CD4-positive, CD25-positive, alpha-beta regulatory T cell (primary cell): ENCODE measurements around the gene PCDHGA1. TPM values are rescaled to one million over a fixed set of nuclear protein-coding genes. Genes with fewer than 3 reads are reported as not detected.
A peak's percentile ranks its signal among the peaks of the same experiment; 100 is the strongest.

ENCODE experiments used
- ATAC-seq, 2 donors: fragments of 150-1000 bp; cut with Tn5 transposase; one replicate each; pipeline ENCODE4 v1.10.0; 2021; ENCODE audit warnings: low read depth in 2 of 2, moderate number of reproducible peaks in 2 of 2, moderate library complexity in 1 of 2
- DNase-seq, 3 donors: peaks; one replicate each; pipeline versions ENCODE4 v3.0.0 to v3.0.0-alpha.2; 2012 to 2022; ENCODE audit warnings: mixed read lengths in 1 of 3
- H3K27ac ChIP-seq: one replicate; pipeline ENCODE4 v1.7.0; 2013; ENCODE audit warnings: mild to moderate bottlenecking, low read length; ENCODE audit not compliant: insufficient read depth, poor library complexity, severe bottlenecking
- H3K27me3 ChIP-seq: one replicate; pipeline ENCODE4 v1.7.0; 2013; ENCODE audit warnings: low read length; ENCODE audit not compliant: control insufficient read depth, insufficient read depth
- H3K36me3 ChIP-seq: one replicate; pipeline ENCODE4 v1.7.0; 2013; ENCODE audit warnings: mild to moderate bottlenecking, low read length, moderate library complexity; ENCODE audit not compliant: control insufficient read depth, insufficient read depth
- H3K4me1 ChIP-seq: 2 replicates; pipeline ENCODE4 v1.7.0; 2013; ENCODE audit warnings: mild to moderate bottlenecking, low read length; ENCODE audit not compliant: insufficient read depth, control insufficient read depth, poor library complexity, severe bottlenecking
- H3K4me3 ChIP-seq: one replicate; pipeline ENCODE4 v1.7.0; 2013; ENCODE audit warnings: low read depth, mild to moderate bottlenecking, low read length, moderate library complexity
- H3K9me3 ChIP-seq, 2 experiments: 1 replicate in 1 of 2; 2 replicates in 1 of 2; pipeline ENCODE4 v1.7.0; 2013; ENCODE audit warnings: low read length in 2 of 2, mild to moderate bottlenecking in 1 of 2, moderate library complexity in 1 of 2; ENCODE audit not compliant: control insufficient read depth in 2 of 2
- H3K27ac Mint-ChIP-seq, 3 donors: one replicate each; pipeline ENCODE4 v1.8.0; 2020 to 2022; ENCODE audit warnings: mild to moderate bottlenecking in 3 of 3, mixed read lengths in 3 of 3, moderate library complexity in 2 of 3
- H3K27me3 Mint-ChIP-seq: one replicate; pipeline ENCODE4 v1.8.0; 2022; ENCODE audit warnings: mild to moderate bottlenecking, mixed read lengths
- H3K36me3 Mint-ChIP-seq: one replicate; pipeline ENCODE4 v1.8.0; 2020; ENCODE audit warnings: mixed read lengths
- H3K4me1 Mint-ChIP-seq, 4 donors: one replicate each; pipeline ENCODE4 v1.8.0; 2020 to 2022; ENCODE audit warnings: mixed read lengths in 4 of 4, mild to moderate bottlenecking in 1 of 4
- H3K4me3 Mint-ChIP-seq, 4 donors: one replicate each; pipeline ENCODE4 v1.8.0; 2020 to 2022; ENCODE audit warnings: mild to moderate bottlenecking in 4 of 4, mixed read lengths in 4 of 4, moderate library complexity in 3 of 4
- H3K9me3 Mint-ChIP-seq, 7 donors: one replicate each; pipeline ENCODE4 v1.8.0; 2020 to 2022; ENCODE audit warnings: mixed read lengths in 7 of 7, mild to moderate bottlenecking in 3 of 7, moderate library complexity in 2 of 7
- polyA plus RNA-seq, 4 donors: library from polyadenylated mRNA; unstranded; fragments of 300-500 nt; fragmentation: Illumina TruSeq; gene quantifications; one replicate each; pipeline ENCODE4 v1.2.3, GENCODE V29; 2021
- total RNA-seq: library from RNA; stranded (reverse); gene quantifications from one replicate; pipeline ENCODE4 v1.2.3, GENCODE V29; 2022

Gene PCDHGA1
- total and polyA plus RNA-seq, 5 donors from 2014 or later = 0.06 to 0.10 TPM; not detected in 3

GRCh38 chr5:141524604-141525597, 194.6 kb downstream of the PCDHGA1 start:
- peak overlapping the region; percentile 28 for H3K27ac ChIP-seq
- Mint-ChIP-seq H3K27ac (peak overlapping the region in 2 of 3 donors; percentile 27 to 93), H3K4me1 (peaks cover 6 to 28% (median 16%) of the 10 kb centered on the region in 4 donors), H3K9me3 (no peaks in the 10 kb centered on the region), H3K27me3 (no peaks in the 10 kb centered on the region), H3K4me3 (peak overlapping the region in 1 of 4 donors; percentile 30), H3K36me3 (peaks cover 78% of the 10 kb centered on the region)
- peaks cover 98% of the 10 kb centered on the region for H3K36me3 ChIP-seq
- no peaks in the 10 kb centered on the region for H3K9me3 ChIP-seq
- no peak overlapping the region for H3K4me3 ChIP-seq
- no peaks in the 10 kb centered on the region for H3K27me3 ChIP-seq
- DNase-seq (peak; percentile 36 to 49 (median 44)), ATAC-seq (peak; percentile 67 to 71)
- no peaks in the 10 kb centered on the region for H3K4me1 ChIP-seq

- H3K36me3 Mint-ChIP-seq = peaks cover 71% of the 10 kb centered on the region
- Histone ChIP-seq H3K36me3 (peaks cover 97% of the 10 kb centered on the region), H3K9me3 (no peaks in the 10 kb centered on the region), H3K4me3 (no peak overlapping the region), H3K27ac (no peak overlapping the region), H3K27me3 (no peaks in the 10 kb centered on the region), H3K4me1 (no peaks in the 10 kb centered on the region)
- no peaks in the 10 kb centered on the region for H3K27me3 Mint-ChIP-seq
- peaks cover 6 to 28% (median 15%) of the 10 kb centered on the region in 4 donors for H3K4me1 Mint-ChIP-seq
- DNase-seq = no peak
- H3K27ac Mint-ChIP-seq = peak overlapping the region; percentile 27 to 93 (median 55)
- no peak overlapping the region for H3K4me3 Mint-ChIP-seq
- no peak for ATAC-seq
- H3K9me3 Mint-ChIP-seq = no peaks in the 10 kb centered on the region
These were observed 195.3 kb downstream of the PCDHGA1 start for GRCh38 chr5:141525653-141526052.

GRCh38 chr5:141527426-141527825, 197.1 kb downstream of the PCDHGA1 start:
- H3K36me3 ChIP-seq = peaks cover 95% of the 10 kb centered on the region
- H3K4me1 ChIP-seq = no peaks in the 10 kb centered on the region
- H3K4me3 ChIP-seq = no peak overlapping the region
- no peaks in the 10 kb centered on the region for H3K27me3 Mint-ChIP-seq
- no peak overlapping the region for H3K27ac ChIP-seq
- no peaks in the 10 kb centered on the region for H3K9me3 Mint-ChIP-seq
- H3K27ac Mint-ChIP-seq = peak overlapping the region in 1 of 3 donors; percentile 5
- no peaks in the 10 kb centered on the region for H3K27me3 ChIP-seq
- peaks cover 55% of the 10 kb centered on the region for H3K36me3 Mint-ChIP-seq
- H3K9me3 ChIP-seq = no peaks in the 10 kb centered on the region
- ATAC-seq (no peak), DNase-seq (no peak)
- H3K4me1 Mint-ChIP-seq = peaks cover 6 to 24% (median 10%) of the 10 kb centered on the region in 4 donors
- H3K4me3 Mint-ChIP-seq = no peak overlapping the region

- no peak overlapping the region for H3K4me3 Mint-ChIP-seq
- H3K4me1 ChIP-seq = no peaks in the 10 kb centered on the region
- H3K9me3 ChIP-seq = no peaks in the 10 kb centered on the region
- DNase-seq = no peak
- no peaks in the 10 kb centered on the region for H3K9me3 Mint-ChIP-seq
- H3K4me1 Mint-ChIP-seq = peaks cover 6 to 16% (median 8%) of the 10 kb centered on the region in 4 donors
- no peak overlapping the region for H3K27ac ChIP-seq
- no peak for ATAC-seq
- H3K4me3 ChIP-seq = no peak overlapping the region
- no peaks in the 10 kb centered on the region for H3K27me3 Mint-ChIP-seq
- peaks cover 53% of the 10 kb centered on the region for H3K36me3 Mint-ChIP-seq
- H3K27me3 ChIP-seq = no peaks in the 10 kb centered on the region
- H3K27ac Mint-ChIP-seq = peak overlapping the region; percentile 50 to 86 (median 51)
- H3K36me3 ChIP-seq = peaks cover 95% of the 10 kb centered on the region
These were observed 198.1 kb downstream of the PCDHGA1 start for GRCh38 chr5:141528291-141528984.

- Mint-ChIP-seq H3K9me3 (no peaks in the 10 kb centered on the region), H3K4me3 (no peak overlapping the region), H3K27ac (peak overlapping the region; percentile 48 to 86 (median 50)), H3K27me3 (no peaks in the 10 kb centered on the region), H3K4me1 (peaks cover 6 to 17% (median 8%) of the 10 kb centered on the region in 4 donors), H3K36me3 (peaks cover 55% of the 10 kb centered on the region)
- no peak for ATAC-seq
- H3K36me3 ChIP-seq = peaks cover 94% of the 10 kb centered on the region
- no peak overlapping the region for H3K27ac ChIP-seq
- H3K4me3 ChIP-seq = no peak overlapping the region
- no peaks in the 10 kb centered on the region for H3K4me1 ChIP-seq
- no peaks in the 10 kb centered on the region for H3K27me3 ChIP-seq
- DNase-seq = no peak
- H3K9me3 ChIP-seq = no peaks in the 10 kb centered on the region
These were observed 198.7 kb downstream of the PCDHGA1 start for GRCh38 chr5:141529002-141529401.

- Mint-ChIP-seq H3K27me3 (no peaks in the 10 kb centered on the region), H3K9me3 (no peaks in the 10 kb centered on the region), H3K36me3 (peaks cover 53% of the 10 kb centered on the region), H3K4me1 (peaks cover 4 to 18% (median 9%) of the 10 kb centered on the region in 4 donors), H3K27ac (no peak overlapping the region), H3K4me3 (no peak overlapping the region)
- Histone ChIP-seq H3K4me3 (no peak overlapping the region), H3K4me1 (no peaks in the 10 kb centered on the region), H3K36me3 (peaks cover 94% of the 10 kb centered on the region), H3K27me3 (no peaks in the 10 kb centered on the region), H3K9me3 (no peaks in the 10 kb centered on the region), H3K27ac (no peak overlapping the region)
- DNase-seq (no peak), ATAC-seq (no peak)
These were observed 199.6 kb downstream of the PCDHGA1 start for GRCh38 chr5:141529873-141530272.

- H3K36me3 Mint-ChIP-seq = peaks cover 41% of the 10 kb centered on the region
These were observed 202.4 kb downstream of the PCDHGA1 start for GRCh38 chr5:141532726-141533125.

More at GRCh38 chr5:141532726-141533125, 202.4 kb downstream of the PCDHGA1 start:
- Mint-ChIP-seq H3K27me3 (no peaks in the 10 kb centered on the region), H3K27ac (no peak overlapping the region), H3K4me1 (peaks cover 2 to 22% (median 13%) of the 10 kb centered on the region in 4 donors), H3K4me3 (no peak overlapping the region), H3K9me3 (no peaks in the 10 kb centered on the region)
- ATAC-seq (no peak), DNase-seq (no peak)
- no peaks in the 10 kb centered on the region for H3K9me3 ChIP-seq
- H3K36me3 ChIP-seq = peaks cover 76% of the 10 kb centered on the region
- H3K4me3 ChIP-seq = no peak overlapping the region
- no peak overlapping the region for H3K27ac ChIP-seq
- H3K4me1 ChIP-seq = no peaks in the 10 kb centered on the region
- H3K27me3 ChIP-seq = no peaks in the 10 kb centered on the region
